ENCODE measurements around the gene LIPT2.
"Not testable (repeated sequence)": the region's sequence is repeated elsewhere in the genome, so short reads cannot be mapped to it uniquely, and the experiment has no call there.

LIPT2 gene

DNA sequence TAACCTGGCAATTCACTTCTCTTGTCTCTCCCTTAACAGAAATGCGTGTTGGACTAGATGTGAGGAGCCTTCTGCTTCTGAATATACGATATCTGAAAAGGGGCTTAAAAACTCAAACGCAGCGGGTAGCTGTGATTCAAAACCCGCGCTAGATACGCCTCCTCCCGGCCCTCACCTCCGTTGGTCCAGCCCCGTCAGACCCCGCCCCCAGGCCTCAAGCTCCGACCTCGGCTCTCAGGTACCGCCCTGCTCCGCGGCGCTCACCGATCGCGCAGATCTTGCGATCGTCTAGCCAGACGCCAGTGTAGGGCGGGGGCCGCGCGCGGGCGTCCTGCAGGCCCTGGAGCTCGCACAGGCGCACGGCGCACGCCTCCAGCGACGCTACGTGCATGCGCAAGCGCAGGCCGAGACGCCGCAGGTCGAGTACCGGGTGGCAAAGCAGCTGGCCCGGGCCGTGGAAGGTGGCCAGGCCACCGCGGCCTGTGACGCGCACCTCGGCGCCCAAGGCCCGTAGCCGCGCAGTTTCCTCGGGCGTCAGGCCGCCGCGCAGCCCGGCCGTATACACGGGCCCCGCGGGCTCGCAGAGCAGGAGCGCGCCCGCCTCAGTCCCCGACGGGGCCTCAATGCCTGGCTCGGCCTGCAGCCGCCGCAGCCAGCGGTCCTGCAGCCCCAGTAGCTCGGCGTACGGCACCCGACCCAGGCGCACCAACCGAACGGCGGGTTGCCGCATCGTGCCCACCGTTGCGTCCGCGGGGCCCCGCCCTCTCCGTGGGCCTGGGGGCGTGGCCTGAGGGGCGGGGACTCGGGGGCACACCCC, at the start of gene LIPT2:
LIPT2 (minus strand) TSS at position 751 of the 817 bp plus-strand sequence; CDS start at position 730, 21 bp downstream.
- DNase-seq: peak; percentile 72

DNA sequence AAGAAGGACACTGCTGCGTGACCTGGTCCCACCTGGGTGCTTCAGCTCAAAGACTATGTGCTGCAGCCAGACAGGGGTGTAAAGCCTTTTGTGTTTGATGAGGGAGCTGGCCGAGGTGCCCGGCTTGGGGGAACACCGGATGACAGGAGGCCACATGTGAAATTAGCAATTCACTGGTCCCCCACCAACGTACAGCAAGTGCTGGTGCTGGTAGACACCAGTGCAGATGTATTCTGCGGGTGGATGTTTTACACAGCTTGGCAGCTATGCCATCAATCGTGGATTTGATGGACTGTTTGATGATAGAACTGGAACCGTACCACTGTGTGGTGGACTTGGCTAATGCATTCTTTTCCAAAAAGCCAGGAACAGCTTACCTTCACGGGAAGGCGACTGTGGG, 47.9 kb upstream of the LIPT2 start:
- no peak for DNase-seq

DNA sequence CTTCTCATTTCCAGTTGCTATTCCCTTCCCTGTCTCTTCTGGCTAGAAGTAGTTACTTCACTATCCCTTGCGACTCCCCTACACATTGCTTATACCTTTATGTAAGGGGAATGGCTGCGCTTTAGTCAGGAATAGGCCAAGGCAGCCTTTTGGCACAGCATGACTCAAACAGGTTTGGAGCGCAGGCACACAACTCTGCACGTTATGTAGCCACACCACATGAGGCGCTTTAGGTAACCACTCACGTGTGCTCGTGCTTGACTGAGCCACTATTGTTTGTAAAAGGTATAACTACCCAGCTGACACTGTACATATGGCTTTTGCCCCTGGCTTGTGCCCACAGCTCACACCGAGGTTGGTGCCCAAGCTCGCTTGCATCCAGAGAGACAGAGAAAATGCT, 46.7 kb upstream of the LIPT2 start:
- no peak for DNase-seq

DNA sequence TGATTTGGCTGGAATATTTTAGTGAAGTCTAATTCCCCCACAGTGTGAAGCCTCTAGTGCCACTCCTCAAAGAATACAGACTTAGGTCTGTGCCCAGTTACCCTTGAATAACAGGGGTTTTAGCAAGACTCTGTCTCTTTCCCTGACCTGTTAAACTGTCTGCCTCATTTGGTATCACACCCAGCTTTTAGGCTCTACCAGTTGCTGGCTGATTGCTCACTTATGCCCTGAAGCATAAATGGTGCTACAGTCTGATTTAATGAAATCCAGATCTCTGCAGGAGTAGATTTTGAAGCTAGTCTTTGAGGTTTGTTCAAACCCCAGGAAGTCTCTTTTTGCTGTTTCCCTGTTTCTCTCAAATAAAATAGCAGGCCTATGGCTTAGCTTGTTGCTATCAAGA, 45.2 kb upstream of the LIPT2 start:
- DNase-seq: no peak

DNA sequence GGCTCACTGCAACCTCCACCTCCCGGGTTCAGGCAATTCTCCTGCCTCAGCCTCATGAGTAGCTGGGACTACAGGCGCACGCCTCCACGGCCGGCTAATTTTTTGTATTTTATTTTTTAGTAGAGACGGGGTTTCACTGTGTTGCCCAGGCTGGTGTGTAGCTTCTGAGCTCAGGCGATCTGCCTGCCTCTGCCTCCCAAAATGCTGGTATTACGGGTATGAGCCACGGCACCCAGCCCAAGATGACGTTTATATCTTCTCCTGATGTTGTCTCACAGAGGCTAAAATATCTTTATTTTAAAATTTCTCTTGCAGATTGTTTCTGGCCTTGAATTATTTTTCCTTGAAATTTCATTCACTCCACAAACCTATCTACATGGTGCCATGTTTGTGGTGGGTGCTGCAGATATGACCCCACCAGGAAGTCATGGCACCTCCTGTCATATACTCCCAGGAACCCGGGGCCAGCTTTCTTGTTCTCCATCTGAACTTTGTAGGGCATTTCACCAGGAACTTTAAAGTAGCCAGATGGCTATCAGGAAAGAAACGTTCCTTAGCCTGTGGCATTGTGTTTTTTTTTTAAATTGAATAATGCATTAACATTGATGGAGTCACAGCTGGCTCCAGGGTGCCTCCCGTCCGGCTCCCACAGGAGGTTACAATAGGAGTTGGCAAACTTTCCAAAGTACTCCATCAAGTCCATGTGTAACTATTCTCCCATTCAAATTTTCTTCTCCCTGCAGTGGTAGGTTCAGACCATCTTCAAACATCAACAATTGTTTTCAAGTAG, 42.0 kb upstream of the LIPT2 start:
- no peak for DNase-seq

DNA sequence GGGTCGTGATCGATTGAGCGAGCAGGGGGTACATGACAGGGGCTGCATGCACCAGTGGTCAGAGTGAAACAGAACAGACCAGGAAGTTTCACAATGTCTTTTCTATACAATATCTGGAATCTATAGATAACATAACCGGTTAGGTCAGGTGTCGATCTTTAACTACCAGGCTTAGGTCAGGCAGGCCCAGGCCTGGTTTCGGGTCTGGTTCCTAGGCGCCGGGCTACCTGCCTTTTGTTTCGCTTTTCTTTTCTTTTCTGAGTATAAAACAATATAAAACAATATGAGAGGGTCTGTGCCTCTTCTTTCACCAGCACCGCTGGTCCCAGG, 41.4 kb upstream of the LIPT2 start:
- not testable (repeated sequence) for DNase-seq

DNA sequence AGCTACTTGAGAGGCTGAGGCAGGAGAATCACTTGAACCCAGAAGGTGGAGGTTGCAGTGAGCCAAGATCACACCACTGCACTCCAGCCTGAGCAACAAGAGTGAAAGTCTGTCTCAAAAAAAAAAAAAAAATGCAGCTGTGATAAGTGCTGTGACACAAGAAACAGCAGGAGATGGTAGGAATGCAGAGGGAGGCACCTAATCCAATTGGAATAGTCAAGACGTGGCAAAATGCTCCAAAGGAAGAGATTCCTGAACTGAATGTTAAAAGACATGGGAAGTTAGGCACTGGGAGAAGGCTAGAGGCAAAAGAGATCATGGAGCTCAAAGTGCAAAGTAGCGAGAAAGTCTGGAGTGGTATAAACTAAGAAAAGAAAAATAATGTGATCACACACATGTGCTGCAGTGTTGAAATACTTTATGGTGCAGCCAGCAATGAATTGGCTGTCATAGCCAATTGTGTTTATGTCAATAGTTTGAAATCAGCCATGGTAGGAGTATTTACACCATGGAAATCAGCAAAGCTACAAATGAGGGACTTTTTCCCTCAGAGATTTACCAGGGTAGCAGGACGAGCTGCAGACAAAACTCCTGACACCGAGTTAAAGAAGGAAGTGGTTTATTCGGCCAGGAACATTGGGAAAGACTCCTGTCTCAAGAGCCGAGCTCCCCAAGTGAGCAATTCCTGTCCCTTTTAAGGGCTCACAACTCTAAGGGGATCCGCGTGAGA, 40.9 kb upstream of the LIPT2 start:
- no peak for DNase-seq

DNA sequence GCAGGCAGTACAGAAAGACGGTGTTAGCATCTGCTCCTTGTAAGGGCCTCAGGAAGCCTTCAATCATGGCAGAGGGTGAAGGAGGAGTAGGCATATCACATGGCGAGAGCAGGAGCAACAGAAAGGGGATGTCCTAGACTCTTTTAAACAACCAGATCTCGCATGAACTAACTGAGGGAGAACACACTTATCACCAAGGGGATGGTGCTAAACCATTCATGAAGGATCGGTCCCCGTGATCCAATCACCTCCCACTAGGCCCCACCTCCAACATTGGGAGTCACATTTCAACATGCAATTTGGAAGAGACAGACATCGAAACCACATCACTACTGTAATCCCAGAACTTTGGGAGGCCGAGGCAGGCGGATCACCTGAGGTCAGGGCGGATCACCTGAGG, 39.9 kb upstream of the LIPT2 start:
- DNase-seq: no peak

DNA sequence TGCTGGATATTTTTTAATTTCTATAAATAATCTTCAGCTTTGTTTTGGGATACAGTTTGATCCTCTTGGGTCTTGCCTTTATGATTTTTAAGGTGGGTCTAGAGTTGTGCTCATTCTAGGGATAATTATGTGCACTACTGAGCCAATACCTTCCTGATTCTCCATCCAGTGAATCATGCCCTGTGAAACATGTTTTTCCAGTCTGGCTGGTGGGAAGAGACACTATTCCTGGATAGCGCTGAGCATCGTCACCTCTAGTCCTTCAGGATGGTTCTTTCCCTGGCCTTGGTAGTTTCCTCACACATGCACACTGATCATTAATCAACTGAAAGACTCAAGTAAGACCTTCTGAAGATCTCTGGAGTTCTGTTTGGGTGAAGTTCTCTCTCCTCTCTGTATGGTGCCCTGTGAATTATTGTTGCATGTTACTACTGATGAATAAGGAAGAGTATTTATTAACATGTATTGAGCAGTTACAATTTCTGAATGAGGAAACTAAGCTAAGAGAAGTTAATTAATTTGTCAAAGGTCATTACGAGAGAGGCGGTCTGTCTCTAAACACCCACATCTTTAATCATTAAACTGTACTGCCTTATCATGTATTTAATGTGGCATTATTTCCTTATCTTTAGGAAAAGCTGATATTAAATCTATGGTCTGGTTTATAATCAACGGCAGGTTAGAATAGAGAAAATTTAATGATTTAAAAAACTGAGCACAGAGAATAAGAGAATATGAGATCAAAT, 39.1 kb upstream of the LIPT2 start:
- no peak for DNase-seq

DNA sequence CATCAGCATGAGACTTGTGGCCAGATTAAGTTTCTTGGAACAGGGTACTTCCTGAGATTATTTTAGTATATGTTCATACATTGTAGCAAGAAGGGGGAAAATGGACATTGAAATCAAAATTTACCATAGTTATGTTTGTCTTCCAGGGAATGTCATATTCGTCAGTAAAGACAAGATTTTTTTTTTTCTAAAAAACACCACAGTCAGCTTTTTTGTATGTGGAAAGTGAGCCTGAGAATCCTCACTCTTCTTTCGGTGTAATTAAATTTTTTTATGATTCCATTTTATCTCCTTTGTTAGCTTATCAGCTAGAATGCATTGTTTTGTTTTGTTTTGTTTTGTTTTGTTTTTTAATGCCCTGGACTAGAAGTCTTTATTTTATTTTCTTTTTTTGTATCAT, 31.5 kb upstream of the LIPT2 start:
- DNase-seq: no peak

DNA sequence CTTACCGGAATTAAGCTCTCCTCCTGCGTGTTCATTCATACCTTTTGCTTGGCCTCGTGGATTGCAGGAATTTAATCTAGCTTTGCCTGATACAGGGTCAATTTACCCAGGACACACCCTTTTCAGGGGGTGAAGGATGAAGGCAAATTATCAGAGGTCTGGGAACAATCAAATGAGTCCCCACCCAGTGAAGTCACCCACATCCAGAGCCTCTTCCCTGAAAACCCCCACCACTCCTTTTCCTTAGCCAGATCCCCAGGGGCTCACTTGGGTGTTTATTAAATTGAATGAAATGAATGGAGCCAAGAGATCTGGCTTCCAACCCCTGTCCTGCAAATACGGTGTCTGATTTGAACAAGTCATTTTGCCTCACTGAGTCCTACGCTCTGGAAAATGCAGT, 31.0 kb upstream of the LIPT2 start:
- no peak for DNase-seq

DNA sequence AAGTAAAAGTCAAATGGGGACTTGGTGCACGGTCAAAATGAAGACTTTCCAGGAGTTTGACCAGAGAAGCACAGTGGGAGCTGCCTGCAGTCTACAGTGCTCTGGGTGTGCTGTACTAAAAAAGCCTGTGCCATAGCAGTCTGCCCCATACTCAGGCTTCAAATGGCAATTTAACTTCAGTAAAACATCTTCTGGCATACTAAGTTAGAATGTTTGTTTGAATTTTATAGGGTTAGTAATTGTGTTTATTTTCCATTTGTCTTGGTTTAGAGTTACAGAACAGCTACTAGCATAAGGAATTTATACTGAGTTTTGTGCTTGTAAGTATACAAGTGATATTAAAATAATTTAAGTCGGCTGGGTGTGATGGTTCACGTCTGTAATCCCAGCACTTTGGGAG, 29.3 kb upstream of the LIPT2 start:
- no peak for DNase-seq

DNA sequence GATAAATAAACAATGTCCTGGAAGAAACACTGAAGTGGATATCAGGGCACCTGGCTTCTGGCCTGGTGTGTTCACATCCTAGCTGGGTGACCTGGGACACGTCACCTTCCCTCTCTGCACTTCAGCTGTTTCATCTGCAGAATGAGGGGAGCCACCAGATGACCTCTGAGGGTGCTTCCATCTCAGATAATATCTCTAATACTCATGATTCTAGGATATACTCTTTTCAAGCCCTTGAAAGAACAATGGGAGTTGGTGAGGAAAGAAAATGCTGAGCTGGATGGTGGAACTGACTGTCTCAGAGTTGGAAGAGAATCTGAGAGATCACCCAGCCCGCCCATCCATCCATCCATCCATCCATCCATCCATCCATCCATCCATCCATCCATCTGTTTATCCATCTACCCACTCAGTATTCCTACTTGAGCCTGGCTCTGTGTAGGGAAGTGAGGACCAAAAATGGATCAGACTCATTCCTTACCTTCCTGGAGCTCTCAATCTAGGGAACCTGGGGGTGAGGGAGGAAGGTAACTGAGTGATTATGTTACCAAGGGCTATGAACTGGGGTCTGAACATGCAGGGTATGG, 28.2 kb upstream of the LIPT2 start:
- DNase-seq: no peak

DNA sequence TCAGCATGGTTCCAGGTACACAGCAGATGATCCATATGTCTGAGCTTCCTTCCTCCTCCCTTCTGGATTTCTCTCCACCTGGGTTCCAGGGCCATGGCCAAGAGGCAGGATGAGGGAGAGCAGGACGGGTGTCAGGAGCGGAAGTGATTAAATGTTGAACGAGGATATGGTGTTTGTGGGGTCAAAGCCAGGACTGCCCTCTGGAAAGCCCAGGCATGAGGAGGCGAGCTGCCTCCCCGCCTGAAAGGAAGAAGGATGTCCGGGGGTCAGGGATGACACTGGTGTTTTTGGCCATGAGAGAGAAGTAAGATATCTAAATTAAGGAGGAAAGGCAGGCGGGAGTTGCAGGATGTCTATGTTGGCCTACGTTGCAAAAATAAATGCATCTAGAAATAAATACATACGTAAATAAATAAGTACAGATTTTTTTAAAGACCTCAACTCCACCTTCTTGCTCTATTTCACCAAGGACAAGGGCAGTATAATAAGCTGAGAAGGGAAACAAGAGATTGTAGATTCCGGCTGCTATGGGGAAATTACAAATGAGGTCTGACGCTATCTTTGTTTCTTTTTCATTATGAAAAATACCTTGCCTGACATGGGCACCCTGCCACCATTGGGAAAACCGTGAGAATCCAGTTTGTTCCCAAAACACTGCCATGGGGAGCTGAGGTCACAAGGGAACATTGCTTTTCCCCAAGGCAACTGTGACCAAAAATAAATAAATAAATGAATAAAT, 27.6 kb upstream of the LIPT2 start:
- DNase-seq: no peak

DNA sequence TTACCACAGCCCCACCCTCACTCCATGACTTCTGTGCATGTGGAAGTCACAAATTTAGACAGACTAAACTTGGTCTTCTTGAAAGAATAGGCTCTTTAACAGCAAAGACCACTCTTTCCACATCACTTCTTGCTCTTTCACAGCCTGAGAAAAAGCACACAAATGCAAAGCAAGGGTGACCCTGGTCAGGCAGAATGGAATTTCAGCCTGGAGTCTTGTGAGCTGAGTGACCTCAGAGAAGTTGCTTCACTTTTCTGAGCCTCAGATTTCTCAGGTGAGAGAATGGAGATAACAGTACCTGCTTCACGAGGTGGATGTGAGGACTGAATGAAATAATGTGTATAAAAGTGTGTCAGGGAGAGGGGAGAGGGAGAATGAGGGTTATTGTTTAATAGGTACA, 26.8 kb upstream of the LIPT2 start:
- no peak for DNase-seq

DNA sequence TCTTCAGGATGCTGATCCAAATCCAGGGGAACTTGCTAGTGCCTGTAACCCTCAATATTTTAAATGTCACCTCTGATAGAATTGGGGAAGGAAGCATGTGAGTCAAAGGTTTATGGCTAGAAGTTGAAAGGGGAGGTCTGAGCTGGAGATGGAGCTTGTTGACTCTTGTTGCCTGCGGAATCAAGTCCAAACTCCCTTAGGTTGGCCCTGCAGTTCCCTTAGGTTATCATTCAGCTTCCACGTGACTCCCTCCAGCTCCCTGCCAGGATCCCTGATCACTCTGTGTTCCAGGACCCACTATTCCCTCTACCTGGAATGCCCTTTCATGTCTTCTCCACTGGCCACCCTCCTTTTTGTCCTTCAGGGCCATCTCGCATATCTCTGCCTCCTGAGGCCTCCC, 26.2 kb upstream of the LIPT2 start:
- no peak for DNase-seq

DNA sequence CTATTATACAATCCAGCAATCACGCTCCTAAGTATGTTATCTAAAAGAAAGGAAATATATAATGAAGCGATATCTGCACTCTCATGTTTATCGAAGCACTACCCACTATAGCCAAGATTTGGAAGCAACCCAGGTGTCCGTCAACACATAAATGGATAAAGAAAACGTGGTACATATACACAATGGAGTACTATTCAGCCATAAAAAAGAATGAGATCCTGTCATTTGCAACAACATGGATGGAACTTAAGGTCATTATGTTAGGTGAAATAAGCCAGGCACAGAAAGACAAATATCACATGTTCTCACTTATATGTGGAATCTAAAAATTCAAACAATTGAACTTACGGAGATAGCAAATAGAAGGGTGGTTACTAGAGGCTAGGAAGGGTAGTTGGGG, 24.1 kb upstream of the LIPT2 start:
- not testable (repeated sequence) for DNase-seq

DNA sequence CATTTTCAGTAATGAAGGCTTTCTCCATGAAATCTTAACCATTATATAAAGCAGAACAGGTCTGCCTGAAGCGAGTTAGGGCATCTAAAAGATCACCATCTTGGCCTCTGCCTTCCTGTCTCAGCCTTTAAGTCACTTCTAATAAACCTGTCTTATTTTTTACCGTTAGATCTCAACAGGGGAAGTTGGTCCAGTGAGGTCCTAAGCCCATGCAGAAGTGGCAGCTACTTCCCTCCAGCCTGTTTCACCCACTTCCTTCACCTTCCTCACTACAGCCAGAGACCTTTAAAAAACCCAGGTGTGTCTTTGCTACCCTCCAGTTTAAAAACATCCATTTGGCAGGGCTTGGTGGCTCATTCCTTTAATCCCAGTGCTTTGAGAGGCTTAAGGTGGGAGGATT, 14.1 kb upstream of the LIPT2 start:
- no peak for DNase-seq

DNA sequence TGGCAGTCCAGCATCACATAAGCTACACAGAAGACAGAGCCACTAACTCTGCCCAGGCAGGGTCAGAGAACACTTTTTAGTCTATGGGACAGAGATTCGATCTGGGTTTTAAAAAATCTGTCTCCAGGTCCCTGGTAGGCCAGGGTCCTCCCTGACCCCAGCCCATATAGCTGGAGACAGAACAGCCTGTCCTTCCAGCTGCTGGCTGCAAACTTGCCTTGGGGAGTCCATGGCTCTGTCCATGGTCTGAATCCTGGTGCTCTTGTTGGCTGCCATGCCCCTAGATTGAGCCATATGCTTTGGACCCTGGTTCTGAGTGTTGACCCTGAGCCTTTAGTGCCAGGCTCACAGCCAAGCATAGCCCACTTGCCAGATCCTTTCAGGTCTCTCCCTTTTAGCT, 13.3 kb upstream of the LIPT2 start:
- no peak for DNase-seq

DNA sequence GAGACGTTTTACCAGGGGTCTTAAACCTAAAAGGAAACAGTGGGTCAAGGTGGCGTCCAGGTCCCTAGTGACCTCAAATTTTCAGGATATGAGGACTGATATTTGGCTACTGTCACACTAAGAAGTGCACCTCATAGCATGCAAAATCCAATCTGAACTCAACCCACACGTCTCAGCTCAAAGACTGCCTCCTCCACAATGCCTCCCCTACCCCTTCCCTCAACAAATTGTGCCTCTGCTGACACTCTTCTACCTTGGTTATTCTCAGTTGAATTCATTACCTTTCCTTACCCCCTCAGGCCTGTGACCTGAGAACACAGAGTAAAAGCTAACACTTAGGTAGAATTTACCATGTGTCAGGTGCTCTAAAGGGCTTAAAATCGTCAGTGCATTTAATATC, 12.4 kb upstream of the LIPT2 start:
- DNase-seq: no peak

DNA sequence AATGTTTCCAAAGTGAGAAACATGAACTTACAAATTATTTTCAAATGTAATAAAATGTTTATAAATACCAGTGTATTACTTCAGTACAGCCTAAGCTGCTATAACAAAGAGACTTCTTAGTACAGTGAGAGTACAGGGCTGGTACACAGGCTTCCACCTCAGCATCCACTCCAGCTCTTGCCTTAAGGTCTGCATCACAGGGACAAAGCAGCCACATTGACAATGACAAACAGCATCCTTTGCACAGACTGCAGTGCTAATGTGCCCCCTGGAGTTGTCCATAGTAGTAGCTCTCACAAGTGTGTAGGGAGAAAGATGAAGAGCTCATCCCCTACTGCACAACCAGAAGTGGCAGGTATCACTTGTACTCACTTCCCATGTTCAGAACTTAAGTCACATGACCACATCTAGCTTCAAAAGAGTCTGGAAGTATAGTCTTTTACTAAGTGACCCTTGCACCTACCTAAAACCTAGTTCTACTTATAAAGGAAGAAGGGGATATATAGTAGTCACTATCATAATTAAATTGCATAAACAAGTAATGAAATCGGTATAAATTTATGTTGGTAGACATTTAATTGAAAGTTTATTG, 10.7 kb upstream of the LIPT2 start:
- DNase-seq: no peak

DNA sequence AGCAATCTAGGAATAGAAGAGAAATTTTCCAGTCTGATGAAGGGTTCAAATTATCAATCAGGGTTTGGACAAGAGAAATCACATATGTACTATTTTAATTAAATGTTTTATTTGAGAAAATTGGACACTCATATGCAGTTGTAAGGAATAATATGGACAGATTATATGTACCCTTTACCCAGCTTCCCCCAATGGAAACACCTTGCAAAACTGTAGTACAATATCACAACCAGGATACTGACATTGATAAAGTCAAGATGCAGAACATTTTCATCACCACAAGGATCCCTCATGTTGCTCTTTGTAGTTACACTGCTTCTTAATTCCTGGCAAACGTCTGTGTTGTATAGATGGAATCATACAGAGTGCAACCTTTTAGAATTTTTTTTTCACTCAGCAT, 1.4 kb upstream of the LIPT2 start:
- DNase-seq: no peak

All from DMS 273 treated with DMSO at 0.1 percent for 48 hours (cell line).